HG03280 (cell line): ENCODE measurements around the gene FBXO45.
"Not testable (repeated sequence)": the region's sequence is repeated elsewhere in the genome, so short reads cannot be mapped to it uniquely, and the experiment has no call there.

Experiments
- ATAC-seq: cut with Tn5 transposase; IDR thresholded peaks from one replicate; pipeline ENCODE4 v1.9.1; 2021; ENCODE audit warnings: mild to moderate bottlenecking, moderate library complexity; ENCODE audit not compliant: unreplicated experiment

FBXO45 gene

DNA sequence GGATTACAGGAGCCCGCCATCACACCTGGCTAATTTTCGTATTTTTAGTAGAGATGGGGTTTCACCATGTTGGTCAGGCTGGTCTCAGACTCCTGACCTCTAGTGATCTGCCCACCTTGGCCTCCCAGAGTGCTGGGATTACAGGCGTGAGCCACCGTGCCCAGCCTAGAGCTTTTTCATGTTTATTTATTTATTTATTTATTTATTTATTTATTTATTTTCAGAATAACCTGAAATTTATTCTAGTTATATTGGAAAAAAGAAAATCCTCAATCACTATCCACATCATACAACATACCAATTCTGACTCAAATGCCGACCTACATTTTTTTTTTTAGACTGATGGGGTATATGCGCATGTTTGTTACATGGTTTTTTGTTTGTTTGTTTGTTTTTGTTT is 46.8 kb downstream of the FBXO45 start:
- ATAC-seq, result not testable (repeated sequence)

DNA sequence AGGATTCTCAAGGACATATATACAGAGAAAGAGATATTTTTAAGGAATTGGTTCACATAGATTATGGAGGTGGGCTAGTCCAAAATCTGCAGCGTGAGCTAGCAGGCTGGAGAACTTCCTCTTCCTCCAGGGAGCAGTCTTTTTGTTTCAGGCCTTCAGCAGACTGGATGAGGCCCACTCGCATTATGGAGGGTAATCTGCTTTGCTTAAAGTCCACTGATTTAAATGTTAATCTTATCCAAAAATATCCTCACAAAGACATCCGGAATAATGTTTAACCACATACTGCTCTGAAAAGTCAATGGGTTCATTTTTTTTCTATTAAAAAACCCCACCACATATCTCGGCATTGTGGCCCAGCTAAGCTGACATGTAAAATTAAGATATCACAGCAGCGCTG is 48.8 kb downstream of the FBXO45 start:
- no peak for ATAC-seq

DNA sequence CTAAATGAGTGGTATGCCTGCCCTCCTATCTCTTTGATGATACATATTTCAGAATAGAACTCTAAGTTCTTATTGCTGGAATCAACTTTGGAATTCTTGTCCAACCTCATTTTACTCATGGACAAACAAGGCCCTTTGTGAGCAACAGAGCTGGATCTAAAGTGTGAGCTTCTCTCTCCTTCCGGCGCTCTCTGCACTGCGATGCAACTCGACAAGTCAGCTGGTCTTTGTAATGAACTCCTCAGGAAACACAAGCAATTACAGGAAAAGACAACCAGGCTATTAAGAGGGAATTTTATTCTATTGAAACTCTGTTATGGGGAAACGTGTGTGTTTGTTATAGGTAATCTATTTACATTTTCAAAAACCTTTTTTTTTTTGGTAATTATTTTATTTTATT is 50.8 kb downstream of the FBXO45 start:
- no peak for ATAC-seq

DNA sequence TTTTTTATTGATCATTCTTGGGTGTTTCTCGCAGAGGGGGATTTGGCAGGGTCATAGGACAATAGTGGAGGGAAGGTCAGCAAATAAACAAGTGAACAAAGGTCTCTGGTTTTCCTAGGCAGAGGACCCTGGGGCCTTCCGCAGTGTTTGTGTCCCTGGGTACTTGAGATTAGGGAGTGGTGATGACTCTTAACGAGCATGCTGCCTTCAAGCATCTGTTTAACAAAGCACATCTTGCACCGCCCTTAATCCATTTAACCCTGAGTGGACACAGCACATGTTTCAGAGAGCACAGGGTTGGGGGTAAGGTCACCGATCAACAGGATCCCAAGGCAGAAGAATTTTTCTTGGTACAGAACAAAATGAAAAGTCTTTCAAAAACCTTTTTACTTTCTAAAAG is 51.2 kb downstream of the FBXO45 start:
- not testable (repeated sequence) for ATAC-seq

DNA sequence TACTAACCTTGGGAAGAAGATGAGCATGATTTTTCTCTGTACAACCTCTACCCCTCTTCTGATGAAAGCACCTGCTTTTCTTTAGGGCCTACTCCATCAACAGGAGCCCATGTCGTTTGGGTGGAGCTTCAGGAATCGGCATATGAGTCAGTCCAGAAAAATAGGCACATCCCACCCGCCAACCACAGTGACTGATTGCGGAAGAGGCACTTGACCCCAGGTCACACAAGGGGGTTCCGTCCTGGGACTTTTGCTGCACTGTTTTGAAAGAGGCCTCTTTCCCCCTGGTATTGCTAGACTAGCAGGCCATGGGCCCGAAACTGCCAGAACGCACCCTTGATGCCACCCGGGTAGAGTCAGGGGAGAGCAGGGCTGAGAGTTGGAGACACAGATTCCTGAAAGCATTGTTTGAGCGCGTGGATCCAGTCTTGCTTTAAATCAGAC is 51.7 kb downstream of the FBXO45 start:
- ATAC-seq, result peak; percentile 70

DNA sequence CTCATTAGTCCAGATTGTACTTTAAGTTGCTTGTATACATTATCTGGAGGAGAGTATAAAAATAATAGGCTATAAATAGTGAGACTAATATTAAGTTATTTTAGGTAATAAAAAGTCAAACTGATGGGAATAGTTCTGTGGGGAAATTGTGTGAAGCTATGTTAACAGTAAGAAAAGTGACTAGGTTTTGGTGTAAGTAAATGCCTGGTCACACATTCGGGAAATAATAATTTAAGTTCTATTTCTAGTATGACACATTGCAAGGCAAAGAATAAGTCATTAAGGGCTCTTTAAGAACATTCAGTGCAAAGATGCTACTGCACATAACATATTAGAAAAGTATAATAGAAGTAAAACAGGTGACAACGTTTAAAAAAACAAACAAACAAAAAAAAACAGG is 52.2 kb downstream of the FBXO45 start:
- ATAC-seq, result no peak

DNA sequence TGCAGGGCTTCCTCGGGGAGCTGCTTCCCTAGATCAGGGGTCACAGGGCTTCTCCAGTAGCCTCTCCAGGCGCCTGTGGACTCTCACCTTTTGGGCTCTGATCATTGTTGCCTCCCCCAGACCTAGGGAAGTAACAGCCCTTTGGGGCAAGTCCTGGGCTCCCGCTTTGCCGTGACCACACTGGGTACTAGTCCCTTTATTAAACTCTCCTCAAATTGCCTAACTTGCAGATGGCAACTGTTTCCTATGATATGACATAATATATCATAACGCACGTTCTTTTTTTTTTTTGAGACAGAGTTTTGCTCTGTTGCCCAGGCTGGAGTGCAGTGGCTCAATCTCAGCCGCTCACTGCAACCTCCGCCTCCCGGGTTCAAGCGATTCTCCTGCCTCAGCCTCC is 53.2 kb downstream of the FBXO45 start:
- no peak for ATAC-seq

DNA sequence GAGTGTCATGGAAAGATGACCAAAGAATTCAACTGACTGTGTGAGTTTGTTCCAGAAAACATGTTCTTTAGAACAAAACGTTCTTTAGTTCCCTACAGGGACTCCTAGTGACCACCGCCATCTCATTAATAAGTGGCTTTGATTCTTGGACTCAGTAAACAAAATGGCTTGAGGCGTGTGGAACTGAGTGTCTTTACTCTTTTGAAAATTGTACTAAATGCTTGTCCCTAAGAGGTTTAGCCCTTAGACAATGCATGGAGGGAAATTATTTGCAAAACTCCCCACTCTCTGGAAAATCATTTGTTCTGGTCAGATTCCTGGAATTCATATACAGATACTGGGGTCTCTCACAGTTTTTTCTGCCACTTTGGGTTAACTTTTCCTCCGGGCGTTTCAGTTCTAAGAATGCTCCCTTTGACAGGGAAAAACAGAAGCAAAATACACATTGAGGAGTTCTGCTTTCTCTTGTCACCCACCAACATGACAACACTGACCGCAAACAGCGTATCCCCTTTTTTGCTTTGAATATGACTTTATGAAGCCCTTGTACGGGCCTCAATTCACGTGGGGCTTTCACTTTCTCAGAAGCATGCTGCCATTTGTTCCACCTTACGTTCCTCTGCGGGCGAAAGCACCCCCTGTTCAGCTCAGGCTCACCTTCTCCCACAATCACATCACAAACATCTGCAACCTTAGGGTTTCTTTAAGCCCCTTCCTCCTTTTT is 55.8 kb downstream of the FBXO45 start:
- no peak for ATAC-seq

DNA sequence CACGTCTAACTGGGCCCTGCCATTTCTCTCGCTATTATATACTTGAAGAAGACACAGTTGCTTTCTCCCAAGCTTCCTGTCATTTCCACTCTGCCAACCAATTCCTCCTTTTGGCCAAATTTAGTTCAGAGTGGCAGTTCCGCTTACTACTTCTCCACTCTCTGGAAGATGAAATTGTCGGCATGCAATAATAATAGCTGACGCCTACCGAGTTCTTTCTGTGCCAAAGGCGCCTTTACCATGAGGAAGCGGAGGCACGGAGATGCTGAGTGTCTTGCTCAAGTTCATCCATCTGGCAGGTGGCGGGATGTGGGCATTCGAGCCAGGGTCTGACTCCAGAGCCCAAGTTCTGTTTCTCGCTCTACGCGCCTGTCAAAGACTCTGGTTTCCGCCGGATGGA is 56.4 kb downstream of the FBXO45 start:
- no peak for ATAC-seq

DNA sequence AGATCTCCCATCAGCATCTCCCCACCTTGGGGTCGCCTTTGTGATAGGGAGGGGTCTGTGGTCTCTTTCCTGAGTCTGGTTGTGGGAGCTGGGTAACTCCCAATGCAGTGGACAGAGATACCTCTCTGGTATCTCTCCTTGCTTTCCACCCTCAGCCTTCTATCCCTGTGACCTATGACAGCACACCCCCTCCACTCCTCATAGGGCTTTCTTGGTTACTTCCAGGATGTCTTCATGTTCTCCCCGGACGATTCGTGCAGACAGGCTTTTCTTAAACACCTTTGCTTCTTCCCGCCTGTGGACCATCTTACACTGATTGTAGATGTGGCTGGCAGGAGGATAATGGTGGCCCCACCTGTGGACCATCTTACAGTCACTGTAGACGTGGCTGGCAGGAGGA is 56.9 kb downstream of the FBXO45 start:
- ATAC-seq, result no peak

DNA sequence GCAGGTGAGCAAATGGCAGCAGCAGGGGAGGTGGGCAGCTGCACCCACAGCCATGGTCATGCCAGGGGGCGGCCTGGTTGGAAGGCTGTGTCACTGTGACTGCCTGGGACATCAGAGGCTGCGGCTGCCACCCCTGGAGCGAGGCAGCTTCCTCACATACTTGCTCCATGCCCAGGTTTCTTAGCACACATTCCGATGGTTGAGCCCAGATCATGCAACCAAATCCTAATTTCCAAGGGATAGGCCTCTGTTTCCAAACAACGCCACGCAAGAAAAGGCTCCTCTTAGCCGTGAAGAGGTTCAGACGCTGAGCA is 59.4 kb downstream of the FBXO45 start:
- no peak for ATAC-seq

DNA sequence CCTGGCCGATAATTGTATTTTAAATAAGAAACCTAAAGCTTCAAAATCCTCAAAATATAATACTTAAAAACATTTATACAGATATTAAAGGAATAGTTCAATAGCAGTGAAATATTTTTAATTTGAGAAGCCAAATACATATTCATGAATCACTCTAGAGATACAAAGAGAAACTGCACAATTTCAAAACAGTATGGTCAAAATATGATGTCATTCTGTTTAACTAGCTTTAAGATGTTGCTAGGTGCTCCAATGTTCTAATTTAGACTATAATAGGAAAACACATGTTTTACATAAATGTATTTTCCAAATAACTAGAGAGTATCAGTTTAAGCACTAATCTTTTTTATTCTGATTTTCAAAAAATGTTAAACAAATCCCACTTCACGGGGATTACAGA is 60.8 kb downstream of the FBXO45 start:
- no peak for ATAC-seq

DNA sequence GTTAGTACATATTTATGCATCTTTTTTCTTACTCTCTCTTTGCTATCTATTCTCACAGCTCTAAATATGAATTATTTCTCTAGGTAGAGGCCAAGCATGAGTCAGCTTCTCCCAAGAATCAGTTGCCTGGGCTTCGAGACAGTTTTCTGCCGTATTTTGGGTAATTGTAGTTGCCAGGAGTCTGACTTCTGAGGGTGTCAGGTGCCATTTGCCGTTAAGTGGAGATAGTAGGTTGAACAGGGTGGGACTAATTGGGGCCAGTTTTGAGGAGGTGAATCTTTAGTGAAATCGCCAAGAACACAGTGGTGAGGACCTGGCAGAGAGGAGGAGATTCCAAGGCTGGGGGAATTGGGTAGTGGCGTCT is 63.2 kb downstream of the FBXO45 start:
- ATAC-seq, result no peak

DNA sequence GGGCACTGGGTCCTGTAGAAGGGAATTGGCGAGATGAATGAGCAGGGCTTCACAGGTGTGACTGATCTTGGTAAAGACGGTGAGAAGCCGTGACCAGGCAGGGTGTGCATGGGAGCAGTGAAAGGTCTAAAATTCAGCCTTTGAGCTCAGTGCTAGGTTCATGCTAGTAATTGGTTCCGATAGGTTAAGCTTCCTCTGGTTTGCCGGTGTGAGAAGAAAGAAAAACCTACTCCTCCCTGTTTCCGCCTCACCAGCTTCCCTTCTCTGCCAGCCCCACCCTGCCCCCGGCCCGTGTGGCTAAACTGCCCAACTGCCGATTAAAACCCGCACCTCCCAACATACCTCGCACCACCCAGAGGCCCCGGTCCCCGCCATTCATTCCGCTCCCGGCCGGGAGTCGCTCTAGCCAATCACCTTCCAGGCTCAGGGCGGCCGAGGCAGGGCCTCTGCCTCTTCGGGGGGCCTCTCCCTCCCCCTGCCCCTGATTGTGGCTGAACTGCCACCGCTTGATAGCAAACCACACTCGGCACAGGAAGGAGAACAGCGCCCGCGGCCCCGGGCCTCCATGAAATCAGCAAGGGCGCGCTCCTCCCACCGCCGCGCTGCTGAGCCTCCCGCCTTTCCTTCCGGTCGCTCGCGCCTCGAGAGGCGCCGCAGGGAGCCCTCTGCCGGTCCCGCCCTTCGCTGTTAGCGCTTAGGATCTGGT is 63.7 kb downstream of the FBXO45 start:
- ATAC-seq, result peak; percentile 75

DNA sequence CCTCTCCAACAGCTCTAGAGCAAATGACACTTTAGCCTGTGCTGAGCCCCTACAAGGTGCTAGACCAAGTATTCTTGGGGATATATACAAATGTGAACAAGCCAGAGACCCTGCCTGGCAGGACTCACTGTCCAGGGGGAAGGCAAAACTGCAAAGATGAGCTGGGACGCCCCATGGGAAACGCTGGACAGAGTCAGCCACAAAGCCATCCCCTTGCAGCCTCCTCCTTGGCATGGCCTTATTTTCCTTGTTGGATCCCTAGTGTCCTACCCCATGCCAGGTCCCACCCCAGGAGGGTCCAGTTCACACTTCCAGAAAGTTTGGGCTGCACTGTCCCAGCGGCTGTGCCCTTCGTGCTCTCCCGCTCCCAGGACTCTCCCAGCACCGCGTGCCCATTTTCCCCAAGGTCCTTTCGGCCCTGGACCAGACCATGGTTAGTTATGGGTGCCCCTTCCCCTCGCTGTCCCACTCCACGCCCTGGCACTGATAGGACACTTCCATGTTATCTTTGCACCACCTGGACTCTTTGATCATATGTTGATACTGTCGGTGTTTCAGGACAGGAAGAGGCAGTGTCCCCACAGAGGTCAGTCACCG is 65.2 kb downstream of the FBXO45 start:
- ATAC-seq, result no peak

DNA sequence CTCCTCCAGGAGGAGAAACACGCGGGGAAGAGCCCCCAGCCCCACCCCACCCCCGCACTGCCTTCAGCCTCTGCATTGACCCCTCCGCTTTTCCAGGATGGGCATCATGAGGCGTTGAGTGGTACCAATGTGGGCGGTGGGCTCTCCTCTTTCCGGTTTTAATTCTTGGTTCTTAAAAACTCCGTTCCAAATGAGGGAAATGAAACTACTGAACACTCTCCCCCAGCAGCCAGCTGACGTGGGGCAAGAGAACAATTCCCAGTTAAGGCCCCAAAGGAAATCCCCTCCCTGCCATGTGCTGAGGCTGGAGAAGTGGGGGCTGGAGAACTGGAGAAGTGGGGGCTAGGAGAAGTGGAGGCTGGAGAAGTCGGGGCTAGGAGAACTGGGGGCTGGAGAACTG is 65.8 kb downstream of the FBXO45 start:
- ATAC-seq, result no peak

DNA sequence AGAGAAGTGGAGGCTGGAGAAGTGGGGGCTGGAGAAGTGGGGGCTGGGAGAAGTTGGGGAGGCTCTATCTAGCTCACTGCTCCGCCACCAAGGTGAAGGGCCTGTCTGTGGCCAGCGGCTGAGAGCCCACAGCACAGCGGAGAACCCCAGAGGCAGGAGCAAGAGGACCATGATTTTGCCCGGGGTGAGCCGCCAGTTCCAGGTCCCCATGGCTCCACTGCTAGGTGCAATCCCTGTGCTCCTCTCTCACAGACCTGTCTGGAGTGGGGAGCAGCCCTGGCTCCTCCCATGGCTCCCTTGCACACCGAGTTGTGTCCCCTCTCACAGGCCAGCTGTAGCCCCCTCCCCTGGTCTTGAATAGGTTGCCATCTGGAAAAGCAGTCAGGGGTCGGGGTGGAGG is 66.4 kb downstream of the FBXO45 start:
- no peak for ATAC-seq

DNA sequence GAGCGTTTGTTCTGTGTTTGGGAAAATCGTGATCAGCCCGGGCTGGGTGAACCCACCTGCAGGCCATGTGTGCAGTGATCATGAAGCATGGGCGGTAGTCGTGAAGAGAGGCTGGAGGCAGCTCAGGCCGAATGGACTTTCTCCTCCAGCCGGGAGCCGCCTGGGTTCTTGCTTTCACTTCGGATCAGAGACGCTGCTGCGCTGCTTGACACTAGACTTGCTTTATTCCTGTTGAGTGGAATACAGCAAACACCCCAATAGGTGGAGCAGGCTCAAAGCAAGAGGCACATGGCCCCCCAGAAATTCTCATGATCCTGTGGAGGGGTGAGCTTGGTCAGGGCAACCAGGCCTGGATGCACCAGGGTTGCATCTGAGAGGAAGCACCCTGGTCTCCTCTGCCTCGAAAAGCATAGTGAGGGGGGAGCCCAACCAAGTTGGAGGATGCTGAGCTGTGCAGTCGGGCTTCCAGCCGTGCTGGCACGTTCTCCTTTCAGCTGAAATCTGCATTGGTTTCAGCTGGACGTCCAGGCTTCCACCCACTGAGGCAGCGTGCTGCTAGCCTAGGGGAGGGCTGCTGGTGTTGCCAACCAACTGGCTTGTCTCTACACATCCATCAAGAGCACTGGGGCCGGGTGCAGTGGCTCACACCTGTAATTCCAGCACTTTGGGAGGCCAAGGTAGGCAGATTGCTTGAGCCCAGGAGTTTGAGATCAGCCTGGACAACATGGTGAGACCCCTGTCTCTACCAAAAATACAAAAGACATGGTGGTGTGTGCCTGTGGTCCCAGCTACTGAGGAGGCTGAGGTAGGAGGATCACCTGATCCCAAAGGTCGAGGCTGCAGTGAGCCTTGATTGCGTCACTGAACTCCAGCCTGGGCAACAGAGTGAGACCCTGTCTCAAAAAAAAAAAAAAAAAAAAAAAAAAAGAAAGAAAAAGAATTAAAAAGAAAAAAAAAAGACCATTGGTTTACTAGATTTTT is 68.2 kb downstream of the FBXO45 start:
- no peak for ATAC-seq

DNA sequence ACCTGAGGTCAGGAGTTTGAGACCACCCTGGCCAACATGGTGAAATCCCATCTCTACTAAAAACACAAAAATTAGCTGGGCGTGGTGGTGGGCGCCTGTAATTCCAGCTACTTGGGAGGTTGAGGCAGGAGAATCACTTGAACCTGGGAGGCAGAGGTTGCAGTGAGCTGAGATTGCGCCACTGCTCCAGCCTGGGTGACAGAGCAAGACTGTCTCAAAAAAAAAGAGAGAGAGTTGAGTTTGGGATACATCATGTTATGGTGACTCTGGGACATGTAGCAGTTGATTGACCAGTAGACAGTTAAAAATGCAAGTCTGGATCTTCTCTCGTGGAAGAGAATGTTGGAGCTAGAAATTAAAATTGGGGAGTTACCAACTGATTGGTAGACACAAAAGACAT is 69.5 kb downstream of the FBXO45 start:
- ATAC-seq, result not testable (repeated sequence)
